Measurements from ENCODE around the gene ATG10.

DNA sequence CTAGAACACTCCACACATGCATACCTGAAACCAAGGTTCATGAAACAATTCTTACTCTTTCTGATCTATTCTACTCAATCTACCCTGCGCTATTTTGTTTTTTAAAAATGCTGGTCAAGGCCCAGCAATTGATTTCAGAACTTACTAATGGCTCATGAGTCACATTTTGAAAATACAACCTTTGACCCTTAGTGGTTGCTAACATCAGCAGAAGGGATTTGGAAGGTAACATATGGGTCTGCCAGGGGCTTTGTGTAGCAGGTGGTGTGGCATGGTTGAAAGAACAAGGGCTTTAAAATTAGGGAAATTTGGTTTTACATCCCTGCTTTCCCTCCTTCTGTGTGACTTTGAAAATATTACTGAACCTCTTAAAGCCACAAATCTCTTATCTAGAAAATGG is 101.4 kb downstream of the ATG10 start:
- TF ChIP-seq, protein P1, sequence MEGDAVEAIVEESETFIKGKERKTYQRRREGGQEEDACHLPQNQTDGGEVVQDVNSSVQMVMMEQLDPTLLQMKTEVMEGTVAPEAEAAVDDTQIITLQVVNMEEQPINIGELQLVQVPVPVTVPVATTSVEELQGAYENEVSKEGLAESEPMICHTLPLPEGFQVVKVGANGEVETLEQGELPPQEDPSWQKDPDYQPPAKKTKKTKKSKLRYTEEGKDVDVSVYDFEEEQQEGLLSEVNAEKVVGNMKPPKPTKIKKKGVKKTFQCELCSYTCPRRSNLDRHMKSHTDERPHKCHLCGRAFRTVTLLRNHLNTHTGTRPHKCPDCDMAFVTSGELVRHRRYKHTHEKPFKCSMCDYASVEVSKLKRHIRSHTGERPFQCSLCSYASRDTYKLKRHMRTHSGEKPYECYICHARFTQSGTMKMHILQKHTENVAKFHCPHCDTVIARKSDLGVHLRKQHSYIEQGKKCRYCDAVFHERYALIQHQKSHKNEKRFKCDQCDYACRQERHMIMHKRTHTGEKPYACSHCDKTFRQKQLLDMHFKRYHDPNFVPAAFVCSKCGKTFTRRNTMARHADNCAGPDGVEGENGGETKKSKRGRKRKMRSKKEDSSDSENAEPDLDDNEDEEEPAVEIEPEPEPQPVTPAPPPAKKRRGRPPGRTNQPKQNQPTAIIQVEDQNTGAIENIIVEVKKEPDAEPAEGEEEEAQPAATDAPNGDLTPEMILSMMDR (IDR thresholded peaks at IDR 0.05) = no peak
- no peak for TF ChIP-seq POLR2A (IDR thresholded peaks at IDR 0.05)
- no peak for TF ChIP-seq POLR2AphosphoS5 (IDR thresholded peaks at IDR 0.05)
- TF ChIP-seq EP300 (IDR thresholded peaks at IDR 0.05; ENCODE audit: low read depth) = no peak

Data from transverse colon (tissue), 4 donors.